K562 (cell line): Measurements from ENCODE around the gene LRCH1. TPM values are rescaled to one million over a fixed set of nuclear protein-coding genes. Genes with fewer than 3 reads are reported as not detected.

ENCODE experiments used
- ATAC-seq: fragments of 200-7000 bp; cut with Tn5 transposase; 3 replicates; pipeline ENCODE4 v1.9.1; 2020; ENCODE audit warnings: moderate library complexity
- BruUV-seq: library from RNA; stranded (reverse); fragments of 400-500 nt; replicated peaks from 2 replicates; lab custom pipeline; 2021; lab: Mats Ljungman, UMichigan
- CTCF ChIA-PET: fragments of 300-600 bp; formaldehyde crosslinking; extraction: SDS; loops from one replicate; lab custom pipeline; 2021; ENCODE audit warnings: low intra/inter-chr PET ratio; lab: Yijun Ruan, JAX
- POLR2A ChIA-PET: fragments of 300-600, 350-650 bp; sonication (Branson Sonifier 250); formaldehyde crosslinking; extraction: SDS; loops from one replicate; lab custom pipeline; 2021; ENCODE audit warnings: antibody characterized with exemption, inconsistent platforms; lab: Yijun Ruan, JAX
- DNase-seq, 4 experiments: peaks; one replicate each; pipeline versions ENCODE4 v3.0.0 to v3.0.0-alpha.2; 2011 to 2018; ENCODE audit warnings: low spot score in 3 of 4, mixed read lengths in 3 of 4; ENCODE audit errors: extremely low read depth in 1 of 4
- FAIRE-seq: peaks from 2 replicates; lab custom pipeline; 2011; peaks lifted over from hg19 to GRCh38; lab: Jason Lieb, UNC
- H2AFZ ChIP-seq: 2 replicates; pipeline ENCODE4 v1.6.0; 2011; ENCODE audit warnings: low read depth, low read length, control low read depth, inconsistent platforms
- H3K27ac ChIP-seq: fragments of 200-600 bp; 3 replicates; pipeline ENCODE4 v1.8.0; 2011; ENCODE audit warnings: low read depth, mild to moderate bottlenecking, control low read depth, inconsistent platforms, low read length, moderate library complexity, mixed read lengths; ENCODE audit errors: extremely low read depth
- H3K27me3 ChIP-seq, 2 experiments: fragments of 300-600 bp in 1 of 2; 2 replicates in 1 of 2; 3 replicates in 1 of 2; pipeline versions ENCODE4 v1.6.0 to v1.8.0; 2011; ENCODE audit warnings: inconsistent platforms in 2 of 2, low read length in 2 of 2, mild to moderate bottlenecking in 1 of 2, mixed read lengths in 1 of 2, moderate library complexity in 1 of 2; ENCODE audit not compliant: control insufficient read depth in 2 of 2, insufficient read depth in 2 of 2
- H3K36me3 ChIP-seq: fragments of 300-600 bp; 3 replicates; pipeline ENCODE4 v1.8.0; 2011; ENCODE audit warnings: mild to moderate bottlenecking, low read length, inconsistent platforms; ENCODE audit not compliant: control insufficient read depth, insufficient read depth
- H3K4me1 ChIP-seq, 2 experiments: fragments of 200-600 bp in 1 of 2; replicated peaks in 1 of 2; 2 replicates in 1 of 2; 3 replicates in 1 of 2; pipeline versions ENCODE4 v1.5.1 to v1.8.0; 2011; ENCODE audit warnings: inconsistent platforms in 2 of 2, low read length in 2 of 2, mild to moderate bottlenecking in 1 of 2, mixed read lengths in 1 of 2, moderate library complexity in 1 of 2; ENCODE audit not compliant: control insufficient read depth in 2 of 2, insufficient read depth in 2 of 2
- H3K4me2 ChIP-seq: 2 replicates; pipeline ENCODE4 v1.6.1; 2011; ENCODE audit warnings: low read length, control low read depth, inconsistent platforms, mixed read lengths; ENCODE audit not compliant: insufficient read depth
- H3K4me3 ChIP-seq: fragments of 200-600 bp; sonication (generic), shearing (Covaris generic); 2 replicates; pipeline ENCODE4 v1.5.1; 2016; ENCODE audit warnings: control low read depth, inconsistent platforms
- H3K79me2 ChIP-seq: fragments of 200-600 bp; 3 replicates; pipeline ENCODE4 v1.8.0; 2011; ENCODE audit warnings: low read length, inconsistent platforms; ENCODE audit not compliant: control insufficient read depth, insufficient read depth
- H3K9ac ChIP-seq, 2 experiments: 2 replicates each; pipeline versions ENCODE4 v1.6.0 to v1.6.1; 2011; ENCODE audit warnings: low read depth in 2 of 2, low read length in 2 of 2, control low read depth in 1 of 2, inconsistent platforms in 1 of 2, mild to moderate bottlenecking in 1 of 2, mixed read lengths in 1 of 2; ENCODE audit not compliant: insufficient read depth in 1 of 2
- H3K9me1 ChIP-seq: one replicate; pipeline ENCODE4 v1.6.0; 2011; ENCODE audit warnings: inconsistent platforms, mild to moderate bottlenecking, low read length, moderate library complexity; ENCODE audit not compliant: control insufficient read depth, insufficient read depth
- H3K9me3 ChIP-seq: replicated peaks from 2 replicates; pipeline ENCODE4 v1.5.1; 2011; ENCODE audit warnings: low read depth, low read length, inconsistent platforms; ENCODE audit not compliant: control insufficient read depth, insufficient read depth
- H4K20me1 ChIP-seq: replicated peaks from 2 replicates; pipeline ENCODE4 v1.6.1; 2011; ENCODE audit warnings: low read length, inconsistent platforms, mixed read lengths; ENCODE audit not compliant: control insufficient read depth, insufficient read depth
- CGGBP1 ChIP-seq: fragments of 250-450 bp; sonication (Bioruptor Pico); IDR thresholded peaks from 2 replicates; pipeline ENCODE4 v1.9.0; 2021; ENCODE audit warnings: mild to moderate bottlenecking
- ELF2 ChIP-seq: fragments of 250-450 bp; sonication (Bioruptor Pico); IDR thresholded peaks from 2 replicates; pipeline ENCODE4 v1.5.0; 2021; ENCODE audit warnings: mild to moderate bottlenecking
- HNRNPUL1 ChIP-seq: fragments of 200-400 bp; formaldehyde crosslinking; IDR thresholded peaks from 2 replicates; pipeline ENCODE4 v1.6.1; 2017; ENCODE audit warnings: low read length
- ID3 ChIP-seq, 2 experiments: fragments of 250-450 bp in 1 of 2; fragments of 450-650 bp in 1 of 2; sonication (Bioruptor Pico) in 1 of 2; IDR thresholded peaks; 2 replicates each; pipeline versions ENCODE4 v1.6.1 to v1.8.0; 2016 to 2021; ENCODE audit warnings: mild to moderate bottlenecking in 2 of 2, moderate library complexity in 2 of 2, missing compliant biosample characterization in 1 of 2, missing genetic modification characterization in 1 of 2
- MTA1 ChIP-seq: fragments of 450-650 bp; IDR thresholded peaks from 2 replicates; pipeline ENCODE4 v1.6.1; 2017; ENCODE audit warnings: borderline replicate concordance
- MYBL2 ChIP-seq, 2 experiments: fragments of 450-650 bp in 1 of 2; sonication (generic) in 1 of 2; formaldehyde crosslinking in 1 of 2; IDR thresholded peaks; 2 replicates each; pipeline versions ENCODE4 v1.6.1 to v1.8.1; 2017 to 2022; ENCODE audit warnings: borderline replicate concordance in 1 of 2, inconsistent platforms in 1 of 2, low read depth in 1 of 2, mild to moderate bottlenecking in 1 of 2, missing genetic modification reagents in 1 of 2, moderate library complexity in 1 of 2
- NELFE ChIP-seq: IDR thresholded peaks from 2 replicates; pipeline ENCODE4 v1.6.1; 2011; ENCODE audit warnings: mild to moderate bottlenecking; ENCODE audit not compliant: insufficient read depth, insufficient read length
- POLR2H ChIP-seq: IDR thresholded peaks from 2 replicates; pipeline ENCODE4 v1.6.1; 2016; ENCODE audit warnings: missing genetic modification characterization, low read depth, mild to moderate bottlenecking, control low read depth, missing compliant biosample characterization, moderate library complexity
- SRSF3 ChIP-seq: fragments of 200-400 bp; formaldehyde crosslinking; IDR thresholded peaks from 2 replicates; pipeline ENCODE4 v1.6.1; 2016; ENCODE audit warnings: mild to moderate bottlenecking, low read length, moderate library complexity; ENCODE audit not compliant: insufficient read depth
- STAT5B ChIP-seq: fragments of 250-450 bp; sonication (Bioruptor Pico); IDR thresholded peaks from 2 replicates; pipeline ENCODE4 v1.8.0; 2021; ENCODE audit warnings: mild to moderate bottlenecking, inconsistent platforms
- TCF7L2 ChIP-seq: fragments of 150-350 bp; IDR thresholded peaks from 2 replicates; pipeline ENCODE4 v1.6.1; 2016; ENCODE audit warnings: low read depth, mild to moderate bottlenecking, low read length, moderate library complexity
- TEAD2 ChIP-seq: fragments of 450-650 bp; IDR thresholded peaks from 2 replicates; pipeline ENCODE4 v1.6.1; 2016; ENCODE audit warnings: missing genetic modification characterization, control low read depth, missing compliant biosample characterization
- YBX1 ChIP-seq: fragments of 450-650 bp; IDR thresholded peaks from 2 replicates; pipeline ENCODE4 v1.7.1; 2016; ENCODE audit warnings: mild to moderate bottlenecking
- ZFPM2 ChIP-seq: fragments of 250-450 bp; sonication (Bioruptor Pico); IDR thresholded peaks from 2 replicates; pipeline ENCODE4 v1.5.1; 2022; ENCODE audit warnings: mild to moderate bottlenecking
- ZZZ3 ChIP-seq: fragments of 450-650 bp; IDR thresholded peaks from 2 replicates; pipeline ENCODE4 v1.6.1; 2016; ENCODE audit warnings: antibody characterized with exemption, mild to moderate bottlenecking, moderate library complexity
- WGBS: fragments of 100-300 bp; shearing (Covaris generic); methylation state at CpG from one replicate; pipeline ENCODE4 v1.1.6; 2016; ENCODE audit warnings: low coverage, mixed read lengths; ENCODE audit not compliant: insufficient coverage; ENCODE audit errors: missing lambda C conversion rate; 5-methylcytosine and 5-hydroxymethylcytosine counted together
- in situ Hi-C: fragments of 300-500 bp; cut with MboI; formaldehyde crosslinking; loops from 4 replicates; pipeline ENCODE4 v1.15.0; 2018; ENCODE audit warnings: inconsistent platforms, mixed read lengths
- intact Hi-C: fragments of 100-400 bp; cut with micrococcal nuclease; formaldehyde crosslinking; loops from 2 replicates; pipeline ENCODE4 v1.14.2; 2022
- polyA plus RNA-seq, 8 experiments: library from polyadenylated mRNA; depleted of rRNA in 4 of 8; stranded (reverse) in 5 of 8; unstranded in 3 of 8; fragments of >200 nt; fragmentation: Nextera tagmentation in 2 of 8; fragmentation: Illumina TruSeq in 1 of 8; extraction: Ambion mirVana in 2 of 8; extraction: Trizol in 1 of 8; gene quantifications; 2 replicates each; pipeline versions ENCODE4 v1.2.1 to v1.2.3, GENCODE V29; 2011 to 2014; ENCODE audit warnings: inconsistent platforms in 1 of 8, missing spikeins in 1 of 8
- total RNA-seq, 7 experiments: library from RNA; depleted of rRNA in 6 of 7; stranded (reverse); fragments of >200 nt in 6 of 7; fragmentation: Illumina TruSeq in 2 of 7; extraction: Trizol in 2 of 7; gene quantifications; 2 replicates each; pipeline versions ENCODE4 v1.2.1 to v1.2.3, GENCODE V29; 2011 to 2021; ENCODE audit warnings: low replicate concordance in 1 of 7
- TF ChIP-seq, protein P1 (sequence below): fragments of 250-450 bp; sonication (Bioruptor Pico); IDR thresholded peaks from 2 replicates; pipeline ENCODE4 v1.5.0; 2021; ENCODE audit warnings: mild to moderate bottlenecking, borderline replicate concordance
- TF ChIP-seq, protein P2 (sequence below), 3 experiments: IDR thresholded peaks in 2 of 3; conservative IDR thresholded peaks in 1 of 3; 2 replicates each; pipeline ENCODE4 v1.5.1; 2011 to 2012; ENCODE audit warnings: low read length in 3 of 3, mild to moderate bottlenecking in 3 of 3, control low read depth in 2 of 3, improper control_type of control experiment in 1 of 3, inconsistent platforms in 1 of 3, low read depth in 1 of 3, mixed read lengths in 1 of 3, moderate library complexity in 1 of 3; ENCODE audit not compliant: insufficient read depth in 2 of 3

LRCH1 gene
- total and polyA plus RNA-seq, 9 of the 15 experiments (the other 6 are each of a cell fraction or from before 2014, with no cell fraction given) = 1.1 to 6.8 (median 3.7) TPM

DNA sequence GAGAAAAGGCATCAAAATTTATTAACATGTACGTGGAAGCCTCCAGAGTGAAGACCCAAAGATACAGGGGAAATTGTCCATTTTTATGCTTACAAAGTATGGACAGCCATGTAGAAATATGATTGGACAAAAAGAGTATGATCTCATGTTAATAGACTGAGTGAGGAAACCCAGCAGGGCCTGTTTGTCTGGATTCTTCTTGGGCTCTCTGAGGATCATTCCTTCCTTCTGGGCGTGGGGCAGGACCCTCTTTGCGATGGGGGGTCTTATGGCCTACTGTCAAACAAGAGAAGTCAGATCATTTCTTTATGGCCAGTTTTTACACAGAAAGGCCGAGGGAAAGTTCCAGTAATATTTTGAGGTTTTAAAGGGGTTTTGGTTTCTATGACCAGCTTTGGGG lies 133.2 kb downstream of the LRCH1 start:
- no TSS peak for BruUV-seq
- in situ Hi-C loops (no loop called here), intact Hi-C loops (no loop called here)
- Histone ChIP-seq H3K9ac (no peak overlapping the region), H3K9me1 (no peaks in the 10 kb centered on the region), H3K27ac (no peak overlapping the region), H4K20me1 (no peaks in the 10 kb centered on the region), H2AFZ (no peak overlapping the region), H3K4me3 (no peak overlapping the region), H3K9me3 (no peaks in the 10 kb centered on the region), H3K4me2 (no peak overlapping the region), H3K36me3 (peaks cover 4% of the 10 kb centered on the region; the same call in 1 of the 3 replicates), H3K79me2 (no peaks in the 10 kb centered on the region), H3K27me3 (no peaks in the 10 kb centered on the region), H3K4me1 (peaks cover 0 to 4% of the 10 kb centered on the region in 2 experiments; a peak in 1 of 5 replicates)
- FAIRE-seq = no peak
- no peak for DNase-seq
- WGBS = 47% methylated on average over 3 of the region's 4 CpGs
- CTCF ChIA-PET = no interaction called here
- POLR2A ChIA-PET = interaction anchor here (1.0 kb wide), 1 partner anchor 90 kb away, joined by 3 read pairs; no protein-coding TSS in a partner anchor
- ATAC-seq = no peak
- TF ChIP-seq HNRNPUL1 = no peak
- no peak for TF ChIP-seq SRSF3
- no peak for TF ChIP-seq MYBL2 (IDR thresholded peaks at IDR 0.05; ENCODE audit: low read depth)
- TF ChIP-seq MYBL2 (CRISPR knock-in tag; IDR thresholded peaks at IDR 0.05; ENCODE audit: borderline replicate concordance) = no peak
- TF ChIP-seq YBX1 = no peak
- no peak for TF ChIP-seq ELF2
- TF ChIP-seq POLR2H = no peak
- TF ChIP-seq NELFE = no peak
- no peak for TF ChIP-seq MTA1
- TF ChIP-seq, protein P1, sequence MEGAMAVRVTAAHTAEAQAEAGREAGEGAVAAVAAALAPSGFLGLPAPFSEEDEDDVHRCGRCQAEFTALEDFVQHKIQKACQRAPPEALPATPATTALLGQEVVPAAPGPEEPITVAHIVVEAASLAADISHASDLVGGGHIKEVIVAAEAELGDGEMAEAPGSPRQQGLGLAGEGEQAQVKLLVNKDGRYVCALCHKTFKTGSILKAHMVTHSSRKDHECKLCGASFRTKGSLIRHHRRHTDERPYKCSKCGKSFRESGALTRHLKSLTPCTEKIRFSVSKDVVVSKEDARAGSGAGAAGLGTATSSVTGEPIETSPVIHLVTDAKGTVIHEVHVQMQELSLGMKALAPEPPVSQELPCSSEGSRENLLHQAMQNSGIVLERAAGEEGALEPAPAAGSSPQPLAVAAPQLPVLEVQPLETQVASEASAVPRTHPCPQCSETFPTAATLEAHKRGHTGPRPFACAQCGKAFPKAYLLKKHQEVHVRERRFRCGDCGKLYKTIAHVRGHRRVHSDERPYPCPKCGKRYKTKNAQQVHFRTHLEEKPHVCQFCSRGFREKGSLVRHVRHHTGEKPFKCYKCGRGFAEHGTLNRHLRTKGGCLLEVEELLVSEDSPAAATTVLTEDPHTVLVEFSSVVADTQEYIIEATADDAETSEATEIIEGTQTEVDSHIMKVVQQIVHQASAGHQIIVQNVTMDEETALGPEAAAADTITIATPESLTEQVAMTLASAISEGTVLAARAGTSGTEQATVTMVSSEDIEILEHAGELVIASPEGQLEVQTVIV (CRISPR knock-in tag) = no peak
- TF ChIP-seq, protein P2, sequence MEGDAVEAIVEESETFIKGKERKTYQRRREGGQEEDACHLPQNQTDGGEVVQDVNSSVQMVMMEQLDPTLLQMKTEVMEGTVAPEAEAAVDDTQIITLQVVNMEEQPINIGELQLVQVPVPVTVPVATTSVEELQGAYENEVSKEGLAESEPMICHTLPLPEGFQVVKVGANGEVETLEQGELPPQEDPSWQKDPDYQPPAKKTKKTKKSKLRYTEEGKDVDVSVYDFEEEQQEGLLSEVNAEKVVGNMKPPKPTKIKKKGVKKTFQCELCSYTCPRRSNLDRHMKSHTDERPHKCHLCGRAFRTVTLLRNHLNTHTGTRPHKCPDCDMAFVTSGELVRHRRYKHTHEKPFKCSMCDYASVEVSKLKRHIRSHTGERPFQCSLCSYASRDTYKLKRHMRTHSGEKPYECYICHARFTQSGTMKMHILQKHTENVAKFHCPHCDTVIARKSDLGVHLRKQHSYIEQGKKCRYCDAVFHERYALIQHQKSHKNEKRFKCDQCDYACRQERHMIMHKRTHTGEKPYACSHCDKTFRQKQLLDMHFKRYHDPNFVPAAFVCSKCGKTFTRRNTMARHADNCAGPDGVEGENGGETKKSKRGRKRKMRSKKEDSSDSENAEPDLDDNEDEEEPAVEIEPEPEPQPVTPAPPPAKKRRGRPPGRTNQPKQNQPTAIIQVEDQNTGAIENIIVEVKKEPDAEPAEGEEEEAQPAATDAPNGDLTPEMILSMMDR (IDR thresholded peaks at IDR 0.05 in 2 of 3, conservative IDR thresholded peaks at IDR 0.05 in 1 of 3; ENCODE audit: insufficient read depth in 2 of 3, low read depth in 1 of 3, low read length in 3 of 3) = no peak
- no peak for TF ChIP-seq ID3 (CRISPR knock-in tag; IDR thresholded peaks at IDR 0.05)
- no peak for TF ChIP-seq ID3 (tag; IDR thresholded peaks at IDR 0.05)
- TF ChIP-seq ZFPM2 (CRISPR knock-in tag) = no peak
- no peak for TF ChIP-seq TEAD2
- no peak for TF ChIP-seq CGGBP1 (CRISPR knock-in tag)
- TF ChIP-seq STAT5B = no peak
- no peak for TF ChIP-seq TCF7L2
- no peak for TF ChIP-seq ZZZ3
